Measurements from ENCODE around the gene NUDT16L1. TPM values are rescaled to one million over a fixed set of nuclear protein-coding genes. Genes with fewer than 3 reads are reported as not detected.

The NUDT16L1 gene
- polyA plus RNA-seq, 1 donor (not counting 4 experiments of a cell fraction or from before 2014, with no cell fraction given) = 23.0 TPM

DNA sequence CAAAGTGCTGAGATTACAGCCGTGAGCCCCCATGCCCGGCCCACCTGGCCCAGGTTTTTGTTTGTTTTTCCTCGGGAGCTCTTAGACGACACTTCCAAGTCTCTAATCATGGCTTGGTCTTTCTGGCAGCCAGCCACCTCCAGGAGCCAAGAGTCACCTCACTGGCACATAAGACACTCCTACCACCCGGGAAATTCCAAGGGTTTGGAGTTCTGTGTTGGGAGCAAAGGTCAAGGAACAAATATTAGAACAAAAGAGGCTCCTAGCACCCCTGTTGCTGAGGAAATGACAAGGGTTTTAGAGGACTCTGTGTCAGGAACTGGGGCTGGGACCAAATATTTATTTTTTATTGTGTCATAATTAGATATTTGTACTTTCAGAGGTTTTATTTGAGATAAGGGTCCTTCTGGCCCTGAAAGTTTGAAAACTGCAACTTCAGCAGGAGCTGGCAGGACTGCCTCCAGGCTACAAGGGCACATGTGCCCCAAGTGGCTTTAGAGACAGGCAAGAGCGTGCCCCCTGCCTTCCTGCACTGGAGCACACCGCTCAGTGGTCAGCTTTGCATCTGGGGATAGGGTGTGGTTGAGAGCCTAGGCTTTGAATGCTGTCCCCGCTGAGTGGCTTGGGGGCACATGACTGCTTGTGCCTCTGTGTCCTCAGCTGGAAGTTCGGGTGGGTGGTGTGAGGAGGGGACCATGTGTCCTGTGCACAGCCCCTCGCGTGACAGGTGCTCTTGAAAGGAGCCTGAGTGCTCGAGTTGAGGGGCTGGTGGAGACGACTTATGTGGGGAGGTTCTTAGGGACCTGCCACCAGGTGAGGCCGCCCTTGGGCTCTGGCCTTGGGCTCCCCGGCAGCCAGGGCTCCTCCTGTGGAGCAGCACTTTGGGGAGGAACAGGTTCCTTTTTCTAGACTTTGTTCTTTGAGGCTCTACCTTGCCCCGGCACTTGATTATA, 39.1 kb upstream of the NUDT16L1 start:
- Histone ChIP-seq H3K4me3 (ENCODE audit: control insufficient read depth in 2 of 3, extremely low read depth in 1 of 3, insufficient read depth in 2 of 3, low read depth in 1 of 3, low read length in 3 of 3) (no peak overlapping the region), H3K4me2 (ENCODE audit: control insufficient read depth, extremely low read depth, insufficient read depth, low read depth, low read length) (no peak overlapping the region), H3K9me3 (ENCODE audit: control insufficient read depth, low read depth, low read length) (no peaks in the 10 kb centered on the region), H3K4me1 (ENCODE audit: control insufficient read depth, extremely low read depth, insufficient read depth, low read length) (no peaks in the 10 kb centered on the region), H3K9me1 (ENCODE audit: control insufficient read depth, extremely low read depth, insufficient read depth, low read length) (no peaks in the 10 kb centered on the region), H3K79me2 (ENCODE audit: control insufficient read depth, insufficient read depth, low read length) (peaks cover 3% of the 10 kb centered on the region), H2AFZ (ENCODE audit: control insufficient read depth, low read length) (no peak overlapping the region), H3K27ac (ENCODE audit: control insufficient read depth, insufficient read depth, low read length) (no peak overlapping the region), H3K36me3 (ENCODE audit: control insufficient read depth in 2 of 2, extremely low read depth in 1 of 2, insufficient read depth in 2 of 2, low read length in 2 of 2) (peaks cover 19 to 49% of the 10 kb centered on the region in 2 experiments), H3K27me3 (ENCODE audit: control insufficient read depth, extremely low read depth, insufficient read depth, low read length) (no peaks in the 10 kb centered on the region), H3K9ac (ENCODE audit: control insufficient read depth, extremely low read depth, insufficient read depth, low read length) (no peak overlapping the region), H4K20me1 (ENCODE audit: control insufficient read depth, extremely low read depth, insufficient read depth, low read length) (no peaks in the 10 kb centered on the region)
- dilution Hi-C loops (cut with MboI; ENCODE audit: extremely low pct_ligation_motif_present, low sequenced_read_pairs) = no loop called here
- FAIRE-seq (no peak), DNase-seq (ENCODE audit: low read depth, low spot score) (no peak)
- no peak for TF ChIP-seq EZH2 (IDR thresholded peaks at IDR 0.05; ENCODE audit: low read length)

DNA sequence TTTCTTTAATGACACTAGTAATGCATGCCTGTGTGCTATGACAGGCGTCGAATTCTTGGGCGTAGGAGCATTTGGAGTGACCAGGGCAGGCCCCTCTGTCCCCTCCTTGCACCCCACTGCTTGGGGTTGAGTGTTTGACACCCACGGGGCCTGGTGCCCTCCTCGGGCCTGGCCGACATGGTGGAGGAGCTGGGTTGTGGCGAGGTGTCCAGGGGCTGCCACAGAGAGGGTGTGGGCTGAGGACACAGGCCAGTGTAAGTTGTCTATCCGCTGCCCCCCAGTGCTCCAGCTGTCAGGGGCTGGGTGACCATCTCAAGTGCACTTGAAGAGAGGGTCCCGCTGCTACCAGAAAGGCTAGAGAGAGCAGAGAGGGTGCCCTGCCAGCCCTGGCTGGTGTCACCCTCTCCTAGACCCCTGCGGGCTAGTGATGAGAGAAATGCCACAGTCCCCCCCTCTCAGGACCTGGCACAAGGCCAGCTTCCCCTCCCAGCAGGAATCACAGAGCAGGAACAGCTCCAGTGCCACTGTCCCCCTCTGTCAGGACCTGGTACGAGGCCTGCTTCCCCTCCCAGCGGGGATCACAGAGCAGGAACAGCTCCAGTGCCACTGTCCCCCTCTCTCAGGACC, 38.3 kb upstream of the NUDT16L1 start:
- no peaks in the 10 kb centered on the region for H3K4me1 ChIP-seq (ENCODE audit: control insufficient read depth, extremely low read depth, insufficient read depth, low read length)
- H3K4me2 ChIP-seq (ENCODE audit: control insufficient read depth, extremely low read depth, insufficient read depth, low read depth, low read length) = no peak overlapping the region
- no peak overlapping the region for H3K27ac ChIP-seq (ENCODE audit: control insufficient read depth, insufficient read depth, low read length)
- dilution Hi-C loops (cut with MboI; ENCODE audit: extremely low pct_ligation_motif_present, low sequenced_read_pairs) = no loop called here
- no peak overlapping the region for H2AFZ ChIP-seq (ENCODE audit: control insufficient read depth, low read length)
- no peaks in the 10 kb centered on the region for H3K79me2 ChIP-seq (ENCODE audit: control insufficient read depth, insufficient read depth, low read length)
- TF ChIP-seq, protein P1, sequence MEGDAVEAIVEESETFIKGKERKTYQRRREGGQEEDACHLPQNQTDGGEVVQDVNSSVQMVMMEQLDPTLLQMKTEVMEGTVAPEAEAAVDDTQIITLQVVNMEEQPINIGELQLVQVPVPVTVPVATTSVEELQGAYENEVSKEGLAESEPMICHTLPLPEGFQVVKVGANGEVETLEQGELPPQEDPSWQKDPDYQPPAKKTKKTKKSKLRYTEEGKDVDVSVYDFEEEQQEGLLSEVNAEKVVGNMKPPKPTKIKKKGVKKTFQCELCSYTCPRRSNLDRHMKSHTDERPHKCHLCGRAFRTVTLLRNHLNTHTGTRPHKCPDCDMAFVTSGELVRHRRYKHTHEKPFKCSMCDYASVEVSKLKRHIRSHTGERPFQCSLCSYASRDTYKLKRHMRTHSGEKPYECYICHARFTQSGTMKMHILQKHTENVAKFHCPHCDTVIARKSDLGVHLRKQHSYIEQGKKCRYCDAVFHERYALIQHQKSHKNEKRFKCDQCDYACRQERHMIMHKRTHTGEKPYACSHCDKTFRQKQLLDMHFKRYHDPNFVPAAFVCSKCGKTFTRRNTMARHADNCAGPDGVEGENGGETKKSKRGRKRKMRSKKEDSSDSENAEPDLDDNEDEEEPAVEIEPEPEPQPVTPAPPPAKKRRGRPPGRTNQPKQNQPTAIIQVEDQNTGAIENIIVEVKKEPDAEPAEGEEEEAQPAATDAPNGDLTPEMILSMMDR (optimal IDR thresholded peaks at IDR 0.05 in 1 of 3, IDR thresholded peaks at IDR 0.05 in 1 of 3, conservative IDR thresholded peaks at IDR 0.05 in 1 of 3; ENCODE audit: extremely low read depth in 1 of 3, insufficient read depth in 2 of 3, low read length in 3 of 3) = no peak
- TF ChIP-seq EZH2 (IDR thresholded peaks at IDR 0.05; ENCODE audit: low read length) = no peak
- no peak for DNase-seq (ENCODE audit: low read depth, low spot score)
- FAIRE-seq = no peak
- H3K36me3 ChIP-seq (ENCODE audit: control insufficient read depth in 2 of 2, extremely low read depth in 1 of 2, insufficient read depth in 2 of 2, low read length in 2 of 2) = peaks cover 19 to 55% of the 10 kb centered on the region in 2 experiments
- no peaks in the 10 kb centered on the region for H3K27me3 ChIP-seq (ENCODE audit: control insufficient read depth, extremely low read depth, insufficient read depth, low read length)
- H3K4me3 ChIP-seq (ENCODE audit: control insufficient read depth in 2 of 3, extremely low read depth in 1 of 3, insufficient read depth in 2 of 3, low read depth in 1 of 3, low read length in 3 of 3) = no peak overlapping the region
- no peaks in the 10 kb centered on the region for H3K9me1 ChIP-seq (ENCODE audit: control insufficient read depth, extremely low read depth, insufficient read depth, low read length)
- no peaks in the 10 kb centered on the region for H3K9me3 ChIP-seq (ENCODE audit: control insufficient read depth, low read depth, low read length)
- H3K9ac ChIP-seq (ENCODE audit: control insufficient read depth, extremely low read depth, insufficient read depth, low read length) = no peak overlapping the region
- H4K20me1 ChIP-seq (ENCODE audit: control insufficient read depth, extremely low read depth, insufficient read depth, low read length) = no peaks in the 10 kb centered on the region
